Testis (tissue), 3 donors: ENCODE measurements around the gene SEMA3E. TPM values are rescaled to one million over a fixed set of nuclear protein-coding genes. Genes with fewer than 3 reads are reported as not detected.

Experiments
- DNase-seq: peaks from one replicate; pipeline ENCODE4 v3.0.0-alpha.2; 2019
- H3K27ac ChIP-seq, 2 donors: fragments of 200-600 bp; sonication (generic); one replicate each; pipeline ENCODE4 v1.5.1; 2019
- H3K27me3 ChIP-seq: fragments of 200-600 bp; sonication (generic); one replicate; pipeline ENCODE4 v1.5.1; 2019
- H3K36me3 ChIP-seq: fragments of 200-600 bp; sonication (generic); one replicate; pipeline ENCODE4 v1.5.1; 2017; ENCODE audit warnings: low read depth; ENCODE audit errors: missing control alignments
- H3K4me1 ChIP-seq: fragments of 200-600 bp; sonication (generic); one replicate; pipeline ENCODE4 v1.5.1; 2019
- H3K4me3 ChIP-seq, 2 donors: fragments of 200-600 bp; sonication (generic); one replicate each; pipeline ENCODE4 v1.5.1; 2017 to 2019
- H3K9me3 ChIP-seq: fragments of 200-600 bp; sonication (generic); one replicate; pipeline ENCODE4 v1.5.1; 2017
- CTCF ChIP-seq, 3 experiments: fragments of 450-650 bp in 2 of 3; fragments of 200-600 bp in 1 of 3; sonication (generic) in 1 of 3; IDR thresholded peaks; one replicate each; pipeline ENCODE4 v1.5.1; 2016 to 2019; ENCODE audit warnings: antibody characterized with exemption in 3 of 3, mild to moderate bottlenecking in 2 of 3, moderate library complexity in 1 of 3
- POLR2A ChIP-seq: fragments of 450-650 bp; IDR thresholded peaks from one replicate; pipeline ENCODE4 v1.6.1; 2017; ENCODE audit warnings: antibody characterized with exemption, mild to moderate bottlenecking, moderate library complexity
- WGBS, 2 donors: methylation state at CpG; one replicate each; pipeline ENCODE4 v1.1.5; 2018; 5-methylcytosine and 5-hydroxymethylcytosine counted together
- intact Hi-C: fragments of 100-400 bp; cut with DNase I; formaldehyde crosslinking; loops from one replicate; pipeline ENCODE4 v1.15.1; 2023; ENCODE audit warnings: low total_unique reads
- polyA plus RNA-seq: library from polyadenylated mRNA; stranded (reverse); fragments of 350-450 nt; fragmentation: Illumina TruSeq; extraction: RNeasy Lipid Tissue Mini Kit (QIAGEN cat#74804); gene quantifications from one replicate; pipeline ENCODE4 v1.2.3, GENCODE V29; 2014; ENCODE audit warnings: low read depth, low replicate concordance; ENCODE audit not compliant: insufficient read depth
- total RNA-seq, 2 donors: library from RNA; depleted of rRNA; stranded (reverse); fragments of >200 nt; gene quantifications; one replicate each; pipeline ENCODE4 v1.2.3, GENCODE V29; 2016

The SEMA3E gene
- total and polyA plus RNA-seq, 3 donors from 2014 or later = 0.19 to 0.47 (median 0.36) TPM

- H3K4me3 ChIP-seq = no peak overlapping the region
- no peaks in the 10 kb centered on the region for H3K9me3 ChIP-seq
- H3K27me3 ChIP-seq = no peaks in the 10 kb centered on the region
- TF ChIP-seq POLR2A = no peak
- TF ChIP-seq CTCF (IDR thresholded peaks at IDR 0.05) = no peak
- no peaks in the 10 kb centered on the region for H3K4me1 ChIP-seq
- H3K36me3 ChIP-seq = no peaks in the 10 kb centered on the region
- WGBS, 2 donors = 74 to 76% methylated on average over 4 of the region's 4 CpGs
- intact Hi-C loops = no loop called here
- DNase-seq = no peak
- no peak overlapping the region for H3K27ac ChIP-seq
Observed at GRCh38 chr7:83610649-83611304, 38.2 kb downstream of the SEMA3E start.

- DNase-seq = no peak
- Histone ChIP-seq H3K27me3 (no peaks in the 10 kb centered on the region), H3K4me1 (no peaks in the 10 kb centered on the region), H3K27ac (no peak overlapping the region), H3K9me3 (no peaks in the 10 kb centered on the region), H3K4me3 (no peak overlapping the region), H3K36me3 (no peaks in the 10 kb centered on the region)
- WGBS, 2 donors = 80 to 83% methylated on average over 3 of the region's 3 CpGs
- TF ChIP-seq POLR2A (no peak), CTCF (IDR thresholded peaks at IDR 0.05) (no peak)
- intact Hi-C loops = no loop called here
Observed at GRCh38 chr7:83608716-83609115, 40.2 kb downstream of the SEMA3E start.

- H3K36me3 ChIP-seq = no peaks in the 10 kb centered on the region
- H3K27me3 ChIP-seq = no peaks in the 10 kb centered on the region
- H3K4me1 ChIP-seq = no peaks in the 10 kb centered on the region
- H3K4me3 ChIP-seq = no peak overlapping the region
- no peak overlapping the region for H3K27ac ChIP-seq
- no peaks in the 10 kb centered on the region for H3K9me3 ChIP-seq
- 64 to 77% methylated on average over 1 of the region's 1 CpG for WGBS, 2 donors
- intact Hi-C loops = no loop called here
- no peak for DNase-seq
- TF ChIP-seq POLR2A = no peak
- TF ChIP-seq CTCF (IDR thresholded peaks at IDR 0.05) = no peak
Observed at GRCh38 chr7:83603649-83604048, 45.3 kb downstream of the SEMA3E start.

- no peaks in the 10 kb centered on the region for H3K36me3 ChIP-seq
- intact Hi-C loops = no loop called here
- no peaks in the 10 kb centered on the region for H3K9me3 ChIP-seq
Observed at GRCh38 chr7:83599131-83599530, 49.8 kb downstream of the SEMA3E start.

More at GRCh38 chr7:83599131-83599530, 49.8 kb downstream of the SEMA3E start:
- 78 to 95% methylated on average over 1 of the region's 1 CpG for whole genome bisulfite sequencing, 2 donors
- H3K4me1 ChIP-seq = no peaks in the 10 kb centered on the region
- DNase-seq = no peak
- no peaks in the 10 kb centered on the region for H3K27me3 ChIP-seq
- H3K4me3 ChIP-seq = no peak overlapping the region
- H3K27ac ChIP-seq = no peak overlapping the region
- TF ChIP-seq CTCF (IDR thresholded peaks at IDR 0.05) = no peak
- TF ChIP-seq POLR2A = no peak
